Embryonic facial prominence (tissue), 1 donor: Measurements from ENCODE around the gene PGC.
"Not testable (repeated sequence)": the region's sequence is repeated elsewhere in the genome, so short reads cannot be mapped to it uniquely, and the experiment has no call there.

Experiments used
- DNase-seq: peaks from one replicate; pipeline ENCODE4 v3.0.0-alpha.2; 2016; ENCODE audit errors: extremely low spot score

PGC gene

GRCh38 chr6:41775293-41775882 lies 28.2 kb upstream of the PGC start:
- no peak for DNase-seq

- no peak for DNase-seq
Measured at GRCh38 chr6:41774841-41775240, 27.6 kb upstream of the PGC start.

- no peak for DNase-seq
Measured at GRCh38 chr6:41771058-41771983, 24.1 kb upstream of the PGC start.

DNA sequence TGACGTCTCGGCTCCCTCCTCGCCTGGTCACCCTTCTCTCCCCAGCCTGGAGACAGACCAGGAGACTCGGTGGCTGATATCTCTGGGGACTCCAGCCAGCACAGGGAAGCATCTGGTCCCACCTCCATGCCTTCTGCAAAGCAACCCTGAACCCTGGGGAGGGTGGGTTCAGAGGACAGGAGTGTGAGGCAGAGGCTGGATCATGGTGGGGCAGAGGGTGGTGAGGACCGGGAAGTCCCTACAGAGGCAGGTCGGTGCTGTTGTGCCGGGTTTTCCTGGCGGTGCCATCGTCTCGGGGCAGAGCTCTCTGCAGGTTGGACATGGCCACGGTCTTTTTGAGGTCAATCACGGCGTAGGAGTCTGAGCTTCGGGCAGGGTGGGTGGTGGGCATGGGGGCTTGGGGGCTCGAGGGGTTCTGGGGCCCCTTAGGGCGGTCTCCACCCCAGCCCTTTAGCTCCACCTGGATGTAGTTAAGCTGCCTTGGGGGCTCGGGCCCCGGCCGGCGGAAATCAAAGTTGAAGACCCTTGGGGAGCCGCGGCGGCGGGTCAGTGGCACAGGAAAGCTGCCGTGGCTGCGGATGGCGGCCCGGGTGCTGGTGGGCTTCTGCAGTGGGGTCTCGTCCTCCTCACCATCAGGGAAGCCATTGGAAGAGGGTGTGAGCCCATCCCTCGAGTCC lies 23.3 kb upstream of the PGC start:
- no peak for DNase-seq

- no peak for DNase-seq
Measured at GRCh38 chr6:41769376-41769775, 22.2 kb upstream of the PGC start.

GRCh38 chr6:41768545-41769308 lies 21.5 kb upstream of the PGC start:
- no peak for DNase-seq

GRCh38 chr6:41767112-41767833 lies 20.1 kb upstream of the PGC start:
- no peak for DNase-seq

DNA sequence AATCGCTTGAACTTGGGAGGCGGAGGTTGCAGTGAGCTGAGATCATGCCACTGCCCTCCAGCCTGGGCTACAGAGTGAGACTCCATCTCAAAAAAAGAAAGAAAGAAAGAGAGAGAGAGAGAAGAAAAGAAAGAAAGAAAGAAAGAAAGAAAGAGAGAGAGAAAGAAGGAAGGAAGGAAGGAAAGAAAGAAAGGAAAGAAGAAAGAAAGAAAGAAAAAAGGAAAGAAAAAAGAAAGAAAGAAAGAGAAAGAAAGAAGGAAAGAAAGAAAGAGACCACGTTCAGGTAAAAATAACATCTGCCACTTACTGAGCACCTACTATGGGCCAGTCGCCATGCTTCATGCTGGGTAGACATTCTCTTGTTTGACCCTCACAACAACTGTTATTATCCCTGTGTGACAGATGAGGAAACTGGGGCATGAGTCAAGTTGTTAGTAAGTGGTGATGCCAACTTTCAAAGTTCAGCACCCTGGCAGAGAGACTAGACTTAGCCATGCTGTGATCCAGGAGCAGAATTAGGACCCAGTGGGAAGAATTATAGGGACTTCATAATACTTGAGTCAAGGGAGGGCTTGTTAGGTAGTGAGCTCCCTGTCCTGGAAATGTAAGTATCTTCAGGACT lies 19.0 kb upstream of the PGC start:
- not testable (repeated sequence) for DNase-seq

DNA sequence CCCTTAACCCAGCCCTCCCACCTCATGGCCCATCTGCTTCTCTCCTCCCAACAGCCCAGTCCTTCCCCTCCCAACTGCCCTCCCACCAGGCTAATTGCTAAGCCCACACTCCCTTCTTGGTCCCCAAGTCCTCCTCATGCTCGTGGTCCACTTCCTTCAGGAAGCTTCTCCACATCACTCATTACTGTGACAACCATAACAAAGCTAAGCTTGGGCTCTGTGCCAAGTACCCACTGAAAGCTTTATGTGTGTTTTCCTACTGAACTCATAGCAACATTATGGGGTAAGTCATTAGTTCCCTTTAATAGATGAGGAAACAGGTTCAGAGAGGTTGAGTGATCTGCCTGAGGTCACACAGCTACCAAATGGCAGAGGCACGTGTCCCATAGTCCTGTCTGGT lies 16.3 kb upstream of the PGC start:
- DNase-seq: no peak

- DNase-seq: no peak
Measured at GRCh38 chr6:41759905-41760579, 12.8 kb upstream of the PGC start.

DNA sequence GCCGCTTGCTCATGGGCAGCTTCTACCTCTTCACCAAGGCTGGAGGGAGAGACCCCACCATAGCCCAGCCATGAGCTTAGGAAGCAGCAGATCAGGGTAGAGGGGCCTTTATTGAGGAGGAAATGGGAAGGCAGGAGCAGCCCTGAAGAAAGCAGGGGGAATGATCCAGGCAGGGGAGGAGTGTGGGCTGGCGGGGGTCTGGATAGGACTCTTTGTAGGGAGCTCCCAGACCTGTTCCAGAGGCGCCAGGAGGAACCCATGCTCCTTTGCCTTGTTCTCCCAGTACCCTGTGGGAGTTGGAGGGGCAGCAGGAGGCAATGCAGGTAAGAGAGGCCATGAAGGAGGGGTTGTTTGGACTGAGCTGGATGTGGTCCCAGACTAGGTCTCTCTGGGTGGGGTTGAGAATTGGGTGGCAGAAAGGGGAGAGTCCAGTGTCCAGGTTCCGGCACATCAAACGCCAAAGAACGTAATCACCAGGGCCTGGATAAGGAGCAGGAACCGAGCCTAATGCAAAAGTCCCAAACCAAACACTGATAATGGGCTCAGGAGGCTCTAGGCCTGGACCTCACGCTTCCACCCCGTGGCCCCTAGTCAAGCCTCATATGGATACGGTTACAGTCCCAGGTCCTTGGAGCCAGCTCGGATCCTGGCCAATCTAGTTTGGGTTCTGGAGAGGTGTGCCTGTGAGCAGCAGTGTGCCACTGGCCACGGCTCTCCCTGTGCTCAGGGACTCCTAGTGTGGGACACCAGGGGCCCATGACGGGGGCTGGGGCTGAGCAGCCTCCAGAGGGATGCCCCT lies 12.1 kb upstream of the PGC start:
- DNase-seq: no peak

DNA sequence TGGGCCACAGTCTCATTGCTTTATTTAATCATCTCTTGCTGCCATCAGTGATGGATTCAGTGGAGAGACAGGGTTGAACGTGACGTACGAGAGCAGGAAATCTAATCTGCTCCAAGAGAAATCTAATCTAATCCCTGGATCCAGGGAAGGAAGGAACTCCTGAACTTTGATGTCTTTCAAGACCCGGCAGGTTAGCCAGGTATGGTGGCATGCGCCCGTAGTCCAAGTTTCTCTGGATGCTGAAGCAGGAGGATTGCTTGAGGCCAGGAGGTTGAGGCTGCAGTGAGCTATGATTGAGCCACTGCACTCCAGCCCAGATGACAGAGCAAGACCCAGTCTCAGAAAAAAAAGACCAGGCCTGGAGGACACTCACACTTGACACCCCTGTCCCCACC lies 11.4 kb upstream of the PGC start:
- DNase-seq: no peak

- no peak for DNase-seq
Measured at GRCh38 chr6:41757931-41758640, 10.9 kb upstream of the PGC start.

GRCh38 chr6:41757271-41757670 lies 10.1 kb upstream of the PGC start:
- no peak for DNase-seq

- DNase-seq: no peak
Measured at GRCh38 chr6:41756354-41756753, 9.2 kb upstream of the PGC start.

- DNase-seq: no peak
Measured at GRCh38 chr6:41755895-41756294, 8.7 kb upstream of the PGC start.

DNA sequence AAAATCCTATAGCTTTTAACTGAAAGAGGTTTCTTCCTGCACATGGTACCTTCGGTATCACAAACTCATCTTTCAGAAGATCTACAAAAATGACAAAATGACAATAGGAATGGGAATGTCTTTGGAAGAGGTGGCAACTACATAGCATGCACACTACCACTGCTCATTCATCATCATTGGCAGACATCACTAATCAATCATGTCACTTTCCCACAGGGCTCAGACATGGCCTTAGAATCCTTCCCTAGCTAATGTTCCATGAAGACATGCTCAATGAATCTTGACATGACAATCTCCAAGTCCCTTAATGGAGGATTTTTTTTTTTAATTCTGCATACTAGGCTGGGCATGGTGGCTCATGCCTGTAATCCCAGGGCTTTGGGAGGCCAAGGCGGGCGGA lies 3.2 kb upstream of the PGC start:
- no peak for DNase-seq

- no peak for DNase-seq
Measured at GRCh38 chr6:41748542-41748941, 1.3 kb upstream of the PGC start.

- no peak for DNase-seq
Measured at GRCh38 chr6:41748102-41748477, 893 bp upstream of the PGC start.
